ENCODE data around the gene PRPF40A. TPM values are rescaled to one million over a fixed set of nuclear protein-coding genes. Genes with fewer than 3 reads are reported as not detected.

The PRPF40A gene
- total and polyA plus RNA-seq, 12 donors: 13.3 to 51.8 (median 33.1) TPM

GRCh38 chr2:152606941-152607340 is 110.3 kb downstream of the PRPF40A start:
- TF ChIP-seq CTCF (IDR thresholded peaks at IDR 0.05): no peak
- intact Hi-C loops (cut with DNase I): no loop called here
- Histone ChIP-seq H3K27ac (no peak overlapping the region), H3K4me3 (no peak overlapping the region), H3K27me3 (no peaks in the 10 kb centered on the region), H3K36me3 (peaks cover 0 to 4% (median 0%) of the 10 kb centered on the region in 9 donors), H3K9me3 (no peaks in the 10 kb centered on the region), H3K4me1 (peaks cover 0 to 12% (median 6%) of the 10 kb centered on the region in 9 donors)
- no peak for DNase-seq
- 49 to 58% methylated on average over 2 of the region's 2 CpGs for WGBS, 2 donors
- no peak for ATAC-seq

- ATAC-seq: no peak
- Histone ChIP-seq H3K27me3 (no peaks in the 10 kb centered on the region), H3K36me3 (peaks cover 0 to 4% (median 0%) of the 10 kb centered on the region in 9 donors), H3K4me3 (no peak overlapping the region), H3K27ac (no peak overlapping the region), H3K9me3 (no peaks in the 10 kb centered on the region), H3K4me1 (peaks cover 0 to 5% (median 0%) of the 10 kb centered on the region in 9 donors)
- no peak for TF ChIP-seq CTCF (IDR thresholded peaks at IDR 0.05)
- WGBS, 2 donors: 98 to 99% methylated on average over 1 of the region's 1 CpG
- no peak for DNase-seq
- intact Hi-C loops (cut with DNase I): no loop called here
Measured at GRCh38 chr2:152606081-152606480, 111.2 kb downstream of the PRPF40A start.

GRCh38 chr2:152603166-152603565 is 114.1 kb downstream of the PRPF40A start:
- no peak for TF ChIP-seq CTCF (IDR thresholded peaks at IDR 0.05)
- WGBS, 2 donors: 89 to 97% methylated on average over 3 of the region's 3 CpGs
- Histone ChIP-seq H3K27ac (no peak overlapping the region), H3K4me3 (no peak overlapping the region), H3K9me3 (no peaks in the 10 kb centered on the region), H3K27me3 (no peaks in the 10 kb centered on the region), H3K4me1 (peaks cover 0 to 14% (median 0%) of the 10 kb centered on the region in 9 donors), H3K36me3 (no peaks in the 10 kb centered on the region)
- DNase-seq (no peak), ATAC-seq (no peak)
- intact Hi-C loops (cut with DNase I): no loop called here

GRCh38 chr2:152602750-152603149 is 114.5 kb downstream of the PRPF40A start:
- no peaks in the 10 kb centered on the region for H3K36me3 ChIP-seq
- TF ChIP-seq CTCF (IDR thresholded peaks at IDR 0.05): no peak
- H3K27ac ChIP-seq: no peak overlapping the region
- intact Hi-C loops (cut with DNase I): no loop called here
- DNase-seq (no peak), ATAC-seq (no peak)
- no peak overlapping the region for H3K4me3 ChIP-seq
- H3K4me1 ChIP-seq: peaks cover 0 to 14% (median 0%) of the 10 kb centered on the region in 9 donors
- no peaks in the 10 kb centered on the region for H3K9me3 ChIP-seq
- no peaks in the 10 kb centered on the region for H3K27me3 ChIP-seq
- WGBS, 2 donors: 88 to 91% methylated on average over 8 of the region's 8 CpGs

Other genes starting within 250 kb of the PRPF40A start
- 1 to 10 TPM; 4.8 to 8.1 (median 6.8) TPM for gene ARL6IP6, start 1.2 kb upstream of the PRPF40A start, total RNA-seq
- gene ARL6IP6, start 1.2 kb upstream of the PRPF40A start, polyA plus RNA-seq: 1 to 10 TPM; 4.1 to 7.3 TPM